H1 (cell line): ENCODE data around the gene LPAR2. TPM values are rescaled to one million over a fixed set of nuclear protein-coding genes. Genes with fewer than 3 reads are reported as not detected.

Experiments
- CTCF ChIA-PET: fragments of 300-600 bp; sonication (Branson Sonifier 250); formaldehyde crosslinking; loops from one replicate; lab custom pipeline; 2021; ENCODE audit not compliant: partially characterized antibody; lab: Charles Lee
- POLR2A ChIA-PET: fragments of 300-600 bp; sonication (Branson Sonifier 250); formaldehyde crosslinking; loops from one replicate; lab custom pipeline; 2021; ENCODE audit warnings: inconsistent platforms; ENCODE audit not compliant: partially characterized antibody; lab: Charles Lee
- DNase-seq, 2 experiments: peaks; one replicate each; pipeline versions ENCODE4 v3.0.0 to v3.0.0-alpha.2; 2010 to 2022; ENCODE audit warnings: low spot score in 2 of 2, low read depth in 1 of 2, mixed read lengths in 1 of 2
- FAIRE-seq: peaks from 2 replicates; lab custom pipeline; 2011; peaks lifted over from hg19 to GRCh38; lab: Jason Lieb, UNC
- H2AFZ ChIP-seq: 2 replicates; pipeline ENCODE4 v1.8.1; 2012; ENCODE audit warnings: low read length, inconsistent platforms
- H2AK5ac ChIP-seq: 2 replicates; pipeline ENCODE4 v1.6.1; 2013; ENCODE audit warnings: low read depth, low read length
- H2BK120ac ChIP-seq: replicated peaks from 2 replicates; pipeline ENCODE3; 2013; ENCODE audit warnings: low read depth, low read length, inconsistent platforms
- H2BK12ac ChIP-seq: 2 replicates; pipeline ENCODE4 v1.6.1; 2013; ENCODE audit warnings: low read depth, low read length
- H2BK15ac ChIP-seq: 2 replicates; pipeline ENCODE4 v1.6.1; 2013; ENCODE audit warnings: low read length
- H2BK20ac ChIP-seq: 2 replicates; pipeline ENCODE4 v1.6.1; 2013; ENCODE audit warnings: low read length
- H2BK5ac ChIP-seq: 2 replicates; pipeline ENCODE4 v1.6.1; 2013; ENCODE audit warnings: low read depth, low read length
- H3K14ac ChIP-seq: 2 replicates; pipeline ENCODE4 v1.6.1; 2013; ENCODE audit warnings: inconsistent platforms; ENCODE audit not compliant: insufficient read length
- H3K18ac ChIP-seq: 2 replicates; pipeline ENCODE4 v1.6.1; 2013; ENCODE audit warnings: low read length; ENCODE audit errors: extremely low read depth
- H3K23ac ChIP-seq: 2 replicates; pipeline ENCODE4 v1.6.1; 2013; ENCODE audit warnings: inconsistent platforms; ENCODE audit not compliant: insufficient read length
- H3K23me2 ChIP-seq: 2 replicates; pipeline ENCODE4 v1.6.1; 2013; ENCODE audit warnings: low read depth, low read length
- H3K27ac ChIP-seq: 2 replicates; pipeline ENCODE4 v1.6.1; 2011; ENCODE audit warnings: low read depth, low read length, inconsistent platforms
- H3K27me3 ChIP-seq, 4 experiments: replicated peaks in 1 of 4; 1 replicate in 1 of 4; 2 replicates in 3 of 4; pipeline versions ENCODE4 v1.6.1 to v1.8.1; 2011 to 2013; ENCODE audit warnings: low read length in 3 of 4, mild to moderate bottlenecking in 3 of 4, inconsistent platforms in 2 of 4, mixed read lengths in 2 of 4, moderate library complexity in 1 of 4; ENCODE audit not compliant: control insufficient read depth in 3 of 4, insufficient read depth in 3 of 4; ENCODE audit errors: extremely low read depth in 1 of 4
- H3K36me3 ChIP-seq, 4 experiments: 2 replicates each; pipeline versions ENCODE4 v1.6.1 to v1.8.1; 2011 to 2013; ENCODE audit warnings: mild to moderate bottlenecking in 4 of 4, low read length in 3 of 4, moderate library complexity in 2 of 4, control low read depth in 1 of 4, inconsistent platforms in 1 of 4; ENCODE audit not compliant: insufficient read depth in 4 of 4, control insufficient read depth in 2 of 4
- H3K4ac ChIP-seq: replicated peaks from 2 replicates; pipeline ENCODE3; 2013; ENCODE audit warnings: low read length, low read depth, mixed read lengths, inconsistent platforms; ENCODE audit not compliant: insufficient read length
- H3K4me1 ChIP-seq, 4 experiments: replicated peaks in 1 of 4; 1 replicate in 1 of 4; 2 replicates in 3 of 4; pipeline versions ENCODE4 v1.6.1 to v1.8.1; 2011 to 2013; ENCODE audit warnings: low read length in 3 of 4, inconsistent platforms in 2 of 4, mixed read lengths in 1 of 4; ENCODE audit not compliant: insufficient read depth in 4 of 4, control insufficient read depth in 3 of 4
- H3K4me2 ChIP-seq, 2 experiments: 2 replicates each; pipeline versions ENCODE4 v1.6.1 to v1.8.1; 2011 to 2013; ENCODE audit warnings: low read depth in 2 of 2, low read length in 2 of 2, control low read depth in 1 of 2, inconsistent platforms in 1 of 2, mild to moderate bottlenecking in 1 of 2; ENCODE audit not compliant: insufficient read depth in 1 of 2
- H3K4me3 ChIP-seq, 4 experiments: fragments of 200-600, 300-600 bp in 1 of 4; sonication (generic), shearing (Covaris generic), sonication (Bioruptor Twin) in 1 of 4; 2 replicates each; pipeline versions ENCODE4 v1.5.1 to v1.8.1; 2011 to 2016; ENCODE audit warnings: low read length in 4 of 4, low read depth in 3 of 4, control low read depth in 2 of 4, inconsistent platforms in 2 of 4, mild to moderate bottlenecking in 2 of 4, mixed read lengths in 1 of 4, moderate library complexity in 1 of 4; ENCODE audit not compliant: insufficient read depth in 2 of 4; ENCODE audit errors: extremely low read depth in 1 of 4
- H3K56ac ChIP-seq: replicated peaks from 2 replicates; pipeline ENCODE3; 2013; ENCODE audit warnings: low read depth, mild to moderate bottlenecking, mixed read lengths, low read length, inconsistent platforms; ENCODE audit not compliant: insufficient read length
- H3K79me1 ChIP-seq: 2 replicates; pipeline ENCODE4 v1.6.1; 2013; ENCODE audit warnings: low read depth, low read length, control low read depth
- H3K79me2 ChIP-seq, 2 experiments: 2 replicates each; pipeline versions ENCODE4 v1.6.1 to v1.8.1; 2012 to 2013; ENCODE audit warnings: low read length in 2 of 2, mild to moderate bottlenecking in 2 of 2, inconsistent platforms in 1 of 2; ENCODE audit not compliant: insufficient read depth in 2 of 2, control insufficient read depth in 1 of 2
- H3K9ac ChIP-seq, 4 experiments: replicated peaks in 1 of 4; 1 replicate in 1 of 4; 2 replicates in 3 of 4; pipeline versions ENCODE4 v1.6.1 to v1.8.1; 2011 to 2013; ENCODE audit warnings: low read depth in 3 of 4, low read length in 3 of 4, control low read depth in 2 of 4, mild to moderate bottlenecking in 2 of 4, moderate library complexity in 2 of 4, inconsistent platforms in 1 of 4; ENCODE audit errors: extremely low read depth in 1 of 4
- H3K9me3 ChIP-seq, 2 experiments: 2 replicates each; pipeline versions ENCODE4 v1.6.1 to v1.8.1; 2012 to 2013; ENCODE audit warnings: mild to moderate bottlenecking in 2 of 2, moderate library complexity in 2 of 2, control low read depth in 1 of 2, inconsistent platforms in 1 of 2, low read depth in 1 of 2, low read length in 1 of 2, mixed read lengths in 1 of 2; ENCODE audit not compliant: insufficient read depth in 2 of 2
- H4K20me1 ChIP-seq, 2 experiments: replicated peaks in 1 of 2; 2 replicates each; pipeline versions ENCODE3 to v1.8.1; 2011 to 2013; ENCODE audit warnings: inconsistent platforms in 2 of 2, low read length in 2 of 2, mild to moderate bottlenecking in 1 of 2; ENCODE audit not compliant: insufficient read depth in 2 of 2, control insufficient read depth in 1 of 2
- H4K5ac ChIP-seq: 2 replicates; pipeline ENCODE4 v1.6.1; 2013; ENCODE audit warnings: low read length, low read depth, mixed read lengths, inconsistent platforms; ENCODE audit not compliant: insufficient read length
- H4K8ac ChIP-seq: 2 replicates; pipeline ENCODE4 v1.8.0; 2013; ENCODE audit warnings: mild to moderate bottlenecking, moderate library complexity, low read length, inconsistent platforms; ENCODE audit not compliant: insufficient read depth; ENCODE audit errors: extremely low read depth
- H4K91ac ChIP-seq: replicated peaks from 2 replicates; pipeline ENCODE3; 2013; ENCODE audit warnings: low read length, mixed read lengths, inconsistent platforms; ENCODE audit not compliant: insufficient read length
- MAX ChIP-seq: IDR thresholded peaks from 2 replicates; pipeline ENCODE4 v1.6.1; 2012; ENCODE audit warnings: inconsistent platforms
- SIRT6 ChIP-seq: IDR thresholded peaks from one replicate; pipeline ENCODE4 v1.7.1; 2012; ENCODE audit warnings: low read length, inconsistent platforms
- SUZ12 ChIP-seq: fragments of 200-600 bp; sonication (generic); IDR thresholded peaks from 2 replicates; pipeline ENCODE4 v1.6.1; 2012; ENCODE audit warnings: mild to moderate bottlenecking, inconsistent platforms, low read length, moderate library complexity, mixed read lengths
- WGBS, 2 experiments: shearing (Covaris generic) in 1 of 2; methylation state at CpG; one replicate each; pipeline versions ENCODE4 v1.1.6 to v1.1.7; 2013 to 2015; ENCODE audit warnings: low lambda C conversion rate in 2 of 2, mixed read lengths in 2 of 2, inconsistent platforms in 1 of 2, low coverage in 1 of 2, missing lambda C conversion rate in 1 of 2; ENCODE audit not compliant: insufficient replicate concordance in 2 of 2, insufficient coverage in 1 of 2, insufficient read length in 1 of 2; ENCODE audit errors: extremely low coverage in 1 of 2, missing lambda C conversion rate in 1 of 2; 5-methylcytosine and 5-hydroxymethylcytosine counted together
- polyA plus RNA-seq, 7 experiments: library from polyadenylated mRNA; depleted of rRNA in 3 of 7; stranded (reverse) in 5 of 7; unstranded in 2 of 7; fragments of >200 nt in 5 of 7; fragments of 200-250 nt in 2 of 7; gene quantifications; 1 replicate in 5 of 7; 2 replicates in 1 of 7; 4 replicates in 1 of 7; pipeline versions ENCODE4 v1.2.1 to v1.2.3, GENCODE V29; 2011 to 2013; ENCODE audit warnings: missing spikeins in 2 of 7, mixed read lengths in 2 of 7
- total RNA-seq: library from RNA; stranded (reverse); fragmentation: NEBNext Ultra II Directional; extraction: Animal tissue kit (Norgen Biotek cat#: 25700); gene quantifications from 2 replicates; pipeline ENCODE4 v1.2.1, GENCODE V29; 2021

Gene LPAR2
- total and polyA plus RNA-seq, 2 of the 8 experiments (the other 6 are each of a cell fraction or from before 2014, with no cell fraction given), result 47.6 to 70.2 TPM

- no peaks in the 10 kb centered on the region for H3K27me3 ChIP-seq
- no peak overlapping the region for H3K9ac ChIP-seq
- H3K23ac ChIP-seq, result no peak overlapping the region
- no peak overlapping the region for H3K4me3 ChIP-seq
- no peak overlapping the region for H2BK120ac ChIP-seq
- peaks cover 4% of the 10 kb centered on the region; the same call in 1 of the 2 replicates for H3K23me2 ChIP-seq
- no peak overlapping the region for H2BK12ac ChIP-seq
- H3K27ac ChIP-seq, result no peak overlapping the region
- H3K4me1 ChIP-seq, result peaks cover 0 to 3% (median 2%) of the 10 kb centered on the region in 4 experiments; a peak in 2 of 7 replicates
- H2BK15ac ChIP-seq, result no peak overlapping the region
- H2AK5ac ChIP-seq, result no peak overlapping the region
- ChIA-PET POLR2A (interaction anchor here (1.9 to 2.5 kb wide), 3 partner anchors 10 to 113 kb away, joined by 5 to 12 read pairs (median 12); partner anchors contain the start of gene LPAR2), CTCF (interaction anchor here (2.4 to 3.1 kb wide), 3 partner anchors 85 to 114 kb away, joined by 10 to 44 read pairs (median 25); no protein-coding TSS in a partner anchor)
- H3K4ac ChIP-seq, result no peak overlapping the region
- WGBS, 2 experiments, result 95% methylated on average over 16 of the region's 17 CpGs; no CpG with 5 or more reads in 1 of the 2 experiments
- H4K5ac ChIP-seq, result no peak overlapping the region
- H3K4me2 ChIP-seq, result no peak overlapping the region
- no peaks in the 10 kb centered on the region for H3K9me3 ChIP-seq
- H4K8ac ChIP-seq, result no peak overlapping the region
- FAIRE-seq (no peak), DNase-seq (no peak)
- no peak overlapping the region for H3K18ac ChIP-seq
- H4K91ac ChIP-seq, result no peak overlapping the region
- H2BK20ac ChIP-seq, result no peak overlapping the region
- H2AFZ ChIP-seq, result no peak overlapping the region
- peaks cover 4 to 8% of the 10 kb centered on the region in 2 experiments for H4K20me1 ChIP-seq
- H3K36me3 ChIP-seq, result peaks cover 14 to 43% (median 30%) of the 10 kb centered on the region in 4 experiments
- H3K79me2 ChIP-seq, result no peaks in the 10 kb centered on the region
- no peaks in the 10 kb centered on the region for H3K79me1 ChIP-seq
- H3K56ac ChIP-seq, result no peak overlapping the region
- no peak overlapping the region for H2BK5ac ChIP-seq
- TF ChIP-seq SIRT6, result no peak
- no peak for TF ChIP-seq SUZ12
- TF ChIP-seq MAX, result no peak
- H3K14ac ChIP-seq, result no peak overlapping the region
These were observed 17.3 kb upstream of the LPAR2 start for GRCh38 chr19:19645233-19645870.
